Measurements from ENCODE around the gene RYR2. TPM values are rescaled to one million over a fixed set of nuclear protein-coding genes. Genes with fewer than 3 reads are reported as not detected.
"Not testable (repeated sequence)": the region's sequence is repeated elsewhere in the genome, so short reads cannot be mapped to it uniquely, and the experiment has no call there.

Gene RYR2
- total RNA-seq, 1 experiment from 2014 or later: under 0.01 TPM

- DNase-seq (ENCODE audit: low read depth): no peak
These were observed 207.1 kb downstream of the RYR2 start for GRCh38 chr1:237249120-237249519.

- no peak for DNase-seq (ENCODE audit: low read depth)
These were observed 208.1 kb downstream of the RYR2 start for GRCh38 chr1:237250055-237250454.

- DNase-seq (ENCODE audit: low read depth): no peak
These were observed 213.1 kb downstream of the RYR2 start for GRCh38 chr1:237255071-237255470.

DNA sequence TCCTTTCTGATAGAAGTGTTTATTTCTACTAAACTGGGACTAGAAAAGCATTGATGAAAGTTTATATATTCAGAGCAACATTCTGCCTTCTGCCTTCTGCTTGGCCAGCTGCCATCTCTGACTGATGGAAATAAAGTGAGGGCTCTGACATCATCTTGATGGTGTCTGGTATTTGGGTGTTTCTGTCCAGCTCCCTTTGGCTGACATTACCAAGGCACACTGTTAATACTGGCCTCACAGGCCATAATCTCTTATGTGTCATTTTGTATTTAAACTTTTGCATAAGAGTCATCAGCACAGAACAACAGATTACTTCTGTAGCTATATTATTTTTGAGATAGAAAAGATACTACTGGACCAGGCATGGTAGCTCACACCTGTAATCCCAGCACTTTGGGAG, 216.9 kb downstream of the RYR2 start:
- no peak for DNase-seq (ENCODE audit: low read depth)

- no peak for DNase-seq (ENCODE audit: low read depth)
These were observed 219.2 kb downstream of the RYR2 start for GRCh38 chr1:237261198-237261597.

- no peak for DNase-seq (ENCODE audit: low read depth)
These were observed 225.8 kb downstream of the RYR2 start for GRCh38 chr1:237267743-237268142.

- DNase-seq (ENCODE audit: low read depth): no peak
These were observed 228.0 kb downstream of the RYR2 start for GRCh38 chr1:237269938-237270337.

- DNase-seq (ENCODE audit: low read depth): no peak
These were observed 228.4 kb downstream of the RYR2 start for GRCh38 chr1:237270353-237270752.

DNA sequence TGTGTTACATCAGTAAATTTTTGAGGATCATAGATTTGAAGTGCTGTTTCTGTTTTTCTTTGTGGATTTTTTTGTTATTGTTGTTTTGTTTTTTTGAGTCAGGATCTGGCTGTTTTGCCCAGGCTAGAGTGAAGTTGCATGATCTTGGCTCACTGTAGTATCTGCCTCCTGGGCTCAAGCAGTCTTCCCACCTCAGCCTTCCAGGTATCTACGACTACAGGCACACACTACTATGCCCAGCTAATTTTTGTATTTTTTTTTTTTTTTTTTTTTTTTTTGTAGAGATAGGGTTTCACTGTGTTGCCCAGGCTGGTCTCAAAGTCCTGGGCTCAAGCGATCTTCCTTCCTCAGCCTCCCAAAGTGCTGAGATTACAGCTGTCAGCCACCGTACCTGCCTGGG, 236.0 kb downstream of the RYR2 start:
- DNase-seq (ENCODE audit: low read depth): not testable (repeated sequence)

- no peak for DNase-seq (ENCODE audit: low read depth)
These were observed 237.6 kb downstream of the RYR2 start for GRCh38 chr1:237279629-237280028.

DNA sequence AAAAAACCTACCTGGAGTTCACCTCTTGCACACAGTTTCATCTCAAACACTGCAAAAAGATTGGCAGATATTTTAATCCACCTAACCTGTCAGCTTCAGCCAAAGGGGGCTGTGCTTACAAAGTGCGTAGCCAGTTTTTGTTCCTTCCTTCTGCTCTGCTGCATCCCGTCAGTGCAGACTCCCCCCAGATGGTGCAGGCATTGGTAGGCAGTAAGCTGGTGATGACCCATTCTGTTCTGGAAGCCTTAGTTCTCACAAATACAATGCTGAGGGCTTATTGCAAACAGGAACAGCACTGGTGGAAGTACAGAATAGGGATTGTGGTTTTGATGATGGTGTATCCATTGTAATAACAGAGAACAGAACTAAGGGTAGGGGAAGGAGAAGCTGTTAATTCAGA, 239.5 kb downstream of the RYR2 start:
- DNase-seq (ENCODE audit: low read depth): no peak

DNA sequence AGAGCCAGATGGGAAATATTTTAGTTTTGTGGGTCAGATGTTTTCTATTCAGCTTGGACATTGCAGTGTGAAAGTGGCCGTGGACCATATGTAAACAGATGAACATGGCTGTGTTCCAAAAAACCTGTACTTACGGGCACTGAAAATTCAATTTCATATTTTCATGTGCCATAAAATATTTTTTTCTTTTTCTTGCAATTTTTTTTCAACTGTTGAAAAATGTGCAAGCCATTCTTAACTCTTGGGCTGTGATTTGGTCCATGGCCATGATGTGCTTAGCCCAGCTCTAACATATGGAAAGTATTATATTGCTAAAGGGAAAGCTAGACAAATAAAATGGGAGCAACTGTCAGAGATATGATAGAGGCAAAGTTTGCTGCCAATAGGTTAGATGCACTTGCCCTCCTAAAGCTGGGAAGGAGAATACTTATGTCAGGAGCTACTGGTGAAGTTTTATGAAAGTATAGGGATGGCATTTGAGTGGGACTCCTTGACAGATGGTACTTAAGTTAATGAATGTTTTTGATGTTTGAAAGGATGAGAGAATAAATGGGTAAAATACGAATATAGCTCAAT, 240.3 kb downstream of the RYR2 start:
- DNase-seq (ENCODE audit: low read depth): no peak

- no peak for DNase-seq (ENCODE audit: low read depth)
These were observed 246.0 kb downstream of the RYR2 start for GRCh38 chr1:237287876-237288521.

DNA sequence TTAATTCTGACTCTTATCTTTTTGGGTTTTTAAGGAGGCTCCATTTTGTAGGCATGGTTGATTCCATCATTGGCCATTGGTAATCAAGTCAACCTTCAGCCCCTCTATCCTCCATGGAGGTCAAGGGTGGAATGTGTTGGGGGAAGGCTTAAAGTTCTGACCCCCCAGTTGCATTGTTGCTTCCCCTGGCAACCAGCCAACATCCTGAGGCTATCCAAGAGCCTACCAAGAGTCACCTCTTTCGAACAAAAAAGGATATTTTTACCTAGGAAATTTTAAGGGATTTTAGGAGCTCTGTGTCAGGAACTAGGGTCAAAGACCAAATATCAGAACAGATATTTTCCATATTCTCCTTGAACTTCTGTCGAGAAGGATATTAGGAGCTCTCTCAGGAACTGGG, 251.8 kb downstream of the RYR2 start:
- DNase-seq (ENCODE audit: low read depth): no peak

- no peak for DNase-seq (ENCODE audit: low read depth)
These were observed 254.9 kb downstream of the RYR2 start for GRCh38 chr1:237296861-237297260.

DNA sequence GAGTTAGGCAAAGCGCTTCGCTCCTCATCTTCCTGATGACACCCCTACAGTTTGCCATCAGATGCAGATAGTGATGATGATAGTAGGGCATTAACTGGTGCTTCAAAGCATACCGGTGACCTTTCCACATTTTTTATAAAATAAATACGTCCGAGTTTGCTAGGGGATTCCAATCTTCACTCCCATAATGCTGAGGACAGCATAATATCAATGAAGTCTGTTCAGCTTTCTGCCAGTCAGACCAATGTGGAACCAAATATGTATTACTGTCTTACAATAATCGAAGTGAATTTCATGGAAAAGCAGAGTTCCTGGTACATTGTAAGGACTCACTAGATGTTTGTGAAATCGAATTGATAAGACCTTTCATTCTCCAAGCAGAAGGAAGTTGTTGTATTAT, 258.7 kb downstream of the RYR2 start:
- no peak for DNase-seq (ENCODE audit: low read depth)

GRCh38 chr1:237303929-237304328, 261.9 kb downstream of the RYR2 start:
- DNase-seq (ENCODE audit: low read depth): no peak

GRCh38 chr1:237306726-237307125, 264.7 kb downstream of the RYR2 start:
- DNase-seq (ENCODE audit: low read depth): no peak

DNA sequence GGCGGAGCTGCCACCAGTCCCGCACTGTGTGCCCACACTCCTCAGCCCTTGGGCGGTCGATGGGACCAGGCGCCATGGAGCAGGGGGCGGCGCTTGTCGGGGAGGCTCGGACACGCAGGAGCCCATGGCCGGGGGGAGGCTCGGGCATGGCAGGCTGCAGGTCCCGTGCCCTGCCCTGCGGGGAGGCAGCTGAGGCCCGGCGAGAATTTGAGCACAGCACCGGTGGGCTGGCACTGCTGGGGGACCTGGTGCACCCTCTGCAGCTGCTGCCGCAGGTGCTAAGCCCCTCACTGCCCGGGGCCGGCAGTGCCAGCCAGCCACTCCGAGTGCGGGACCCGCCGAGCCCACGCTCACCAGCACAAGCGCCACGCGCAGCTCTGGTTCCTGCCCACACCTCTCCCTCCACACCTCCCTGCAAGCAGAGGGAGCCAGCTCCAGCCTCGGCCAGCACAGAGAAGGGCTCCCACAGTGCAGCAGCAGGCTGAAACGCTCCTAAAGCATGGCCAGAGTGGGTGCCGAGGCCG, 267.7 kb downstream of the RYR2 start:
- DNase-seq (ENCODE audit: low read depth): no peak

- DNase-seq (ENCODE audit: low read depth): no peak
These were observed 274.4 kb downstream of the RYR2 start for GRCh38 chr1:237316352-237316751.

GRCh38 chr1:237318748-237319147, 276.8 kb downstream of the RYR2 start:
- DNase-seq (ENCODE audit: low read depth): no peak

DNA sequence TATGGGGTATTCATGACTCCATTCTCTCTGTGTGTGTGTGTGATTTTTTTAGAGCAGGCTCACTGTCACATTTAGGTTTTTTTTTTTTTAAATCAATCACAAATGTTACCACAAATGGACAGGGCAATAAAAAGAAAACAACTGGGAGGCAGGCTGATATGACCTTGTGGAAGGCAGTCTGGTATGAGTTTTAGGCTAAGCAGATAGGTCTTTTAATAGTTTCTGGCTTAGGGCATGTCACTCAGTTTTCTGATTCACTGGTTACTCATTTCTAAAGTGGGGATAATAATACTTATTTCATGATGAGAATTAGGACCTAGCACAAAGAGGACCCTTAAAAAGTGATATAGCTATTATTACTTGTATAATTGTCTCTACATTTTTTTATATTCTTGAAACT, 278.9 kb downstream of the RYR2 start:
- DNase-seq (ENCODE audit: low read depth): no peak

DNA sequence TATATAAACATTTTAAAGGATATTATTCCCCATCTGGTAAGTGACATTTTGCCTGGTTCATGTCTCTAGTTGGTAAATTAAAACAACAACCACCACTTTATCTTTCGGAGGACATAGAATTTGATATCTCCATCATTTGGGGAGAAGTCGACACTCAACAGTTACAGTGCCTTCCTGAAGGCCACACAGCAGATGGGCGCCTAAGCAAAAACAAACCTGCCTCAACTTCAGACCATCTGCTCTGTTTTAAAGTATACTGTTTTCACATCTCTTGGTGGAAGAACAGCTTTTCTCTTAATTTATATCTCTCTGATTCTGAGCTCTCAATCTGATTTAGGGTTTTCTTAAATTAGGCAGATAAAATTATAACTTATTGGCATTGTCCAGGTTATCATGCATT, 282.2 kb downstream of the RYR2 start:
- no peak for DNase-seq (ENCODE audit: low read depth)

GRCh38 chr1:237327061-237327460, 285.1 kb downstream of the RYR2 start:
- no peak for DNase-seq (ENCODE audit: low read depth)

Data from RPMI7951 (cell line).